AG04449 (cell line): ENCODE data around the gene RSF1.
"Not testable (repeated sequence)": the region's sequence is repeated elsewhere in the genome, so short reads cannot be mapped to it uniquely, and the experiment has no call there.

Experiments used
- CTCF ChIA-PET: fragments of 350-600 bp; formaldehyde crosslinking; extraction: SDS; loops from one replicate; lab custom pipeline; 2021; ENCODE audit warnings: antibody characterized with exemption; lab: Yijun Ruan, JAX
- POLR2A ChIA-PET: fragments of 400-600, 350-600 bp; formaldehyde crosslinking; extraction: SDS; loops from one replicate; lab custom pipeline; 2020; ENCODE audit warnings: antibody characterized with exemption, inconsistent platforms; lab: Yijun Ruan, JAX
- DNase-seq: peaks from one replicate; pipeline ENCODE4 v3.0.0-alpha.2; 2010; ENCODE audit warnings: low read depth, low spot score
- H3K4me3 ChIP-seq: 2 replicates; pipeline ENCODE4 v1.5.1; 2011; ENCODE audit warnings: low read depth, mild to moderate bottlenecking, control low read depth, low read length
- CTCF ChIP-seq: IDR thresholded peaks from one replicate; pipeline ENCODE4 v1.5.1; 2011; ENCODE audit warnings: mild to moderate bottlenecking, moderate library complexity, low read length, control low read depth, inconsistent platforms; ENCODE audit not compliant: insufficient read depth; ENCODE audit errors: missing control alignments

The RSF1 gene

DNA sequence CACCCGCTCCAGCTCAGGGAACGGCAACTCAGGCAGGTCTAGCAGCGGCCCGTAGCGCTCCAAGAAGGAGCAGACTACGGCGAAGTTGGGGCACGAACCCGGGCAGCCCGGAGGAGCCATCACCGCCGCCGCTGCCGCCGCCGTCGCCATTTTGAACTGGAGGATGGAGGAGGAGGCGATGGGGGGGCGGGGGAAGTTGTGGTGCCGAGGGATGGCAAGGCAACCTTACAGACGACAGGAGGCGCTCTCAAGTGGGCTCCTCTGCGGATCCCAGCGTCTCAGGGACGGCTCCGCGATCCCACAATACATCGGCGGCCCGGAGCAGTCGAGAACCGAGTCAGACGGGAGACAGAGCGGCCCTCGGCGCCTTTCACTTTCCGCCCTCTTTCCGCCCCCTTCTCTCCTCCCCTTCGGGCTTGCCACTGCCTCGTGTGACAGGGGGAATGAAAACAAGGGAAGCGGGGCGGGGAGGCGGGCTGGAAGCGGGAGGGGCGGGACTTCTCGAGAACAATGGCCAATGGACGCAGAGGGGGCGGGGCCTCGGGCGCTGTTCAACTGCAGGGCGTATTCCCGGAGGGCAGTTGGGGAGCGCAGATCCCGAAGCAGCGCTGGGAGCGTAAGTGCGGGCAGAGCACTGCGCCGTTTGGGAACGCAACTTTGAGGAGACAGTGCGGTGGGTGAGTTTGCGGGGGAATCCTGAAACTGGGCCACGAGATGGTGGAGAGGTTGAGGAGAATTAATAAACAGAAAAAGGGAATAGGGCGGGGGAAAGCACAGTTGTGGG lies at the start of gene RSF1, which contains the start of gene AAMDC:
RSF1 (minus strand) TSS at position 158 of the 784 bp plus-strand sequence; CDS start at position 150, 8 bp downstream.
AAMDC (plus strand) TSS at position 580 of the 784 bp plus-strand sequence. CDS start 21,353 bp downstream, outside the sequence.
- ChIA-PET CTCF (interaction anchor here (0.7 to 1.9 kb wide), 12 partner anchors 9 to 744 kb away, joined by 3 to 12 read pairs (median 4); no protein-coding TSS in a partner anchor), POLR2A (interaction anchor here (0.5 to 0.9 kb wide), 2 partner anchors 14 to 174 kb away, joined by 3 to 5 read pairs; no protein-coding TSS in a partner anchor)
- peak within 1 kb of the TSS; percentile 89 for H3K4me3 ChIP-seq
- TF ChIP-seq CTCF = peak; percentile 90
- peak; percentile 93 for DNase-seq

- ChIA-PET POLR2A (no interaction called here), CTCF (no interaction called here)
- H3K4me3 ChIP-seq = no peak overlapping the region
- no peak for TF ChIP-seq CTCF
- DNase-seq = no peak
These were observed 48.2 kb upstream of the RSF1 start for GRCh38 chr11:77868744-77869143.

GRCh38 chr11:77866336-77866735 lies 45.8 kb upstream of the RSF1 start:
- no peak overlapping the region for H3K4me3 ChIP-seq
- CTCF ChIA-PET = interaction anchor here (0.8 to 1.4 kb wide), 3 partner anchors 9 to 18 kb away, joined by 3 to 4 read pairs (median 3); no protein-coding TSS in a partner anchor
- DNase-seq = no peak
- POLR2A ChIA-PET = no interaction called here
- TF ChIP-seq CTCF = no peak

DNA sequence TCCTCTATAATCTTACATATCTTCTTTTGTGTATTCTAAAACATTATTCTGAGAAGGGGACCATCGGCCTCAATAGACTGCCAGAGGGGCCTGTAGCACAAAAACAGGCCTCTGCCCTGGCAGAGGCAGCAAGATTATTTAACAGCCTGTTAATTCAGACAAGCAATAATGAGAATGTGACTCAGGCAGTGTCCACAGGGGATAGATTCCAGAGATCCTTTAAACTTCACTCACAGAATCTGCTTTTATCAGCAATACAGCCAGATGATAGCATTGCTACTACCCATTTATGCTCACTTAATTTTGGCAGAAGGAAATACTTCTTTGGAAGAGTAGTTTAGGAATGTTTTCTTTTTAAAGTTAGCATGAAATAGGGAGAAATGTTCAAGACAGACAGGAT lies 45.3 kb upstream of the RSF1 start:
- ChIA-PET CTCF (interaction anchor here (0.8 to 0.9 kb wide), 2 partner anchors 9 to 17 kb away, joined by 3 to 4 read pairs; no protein-coding TSS in a partner anchor), POLR2A (interaction anchor here (0.5 kb wide), 1 partner anchor 16 kb away, joined by 3 read pairs; no protein-coding TSS in a partner anchor)
- H3K4me3 ChIP-seq = no peak overlapping the region
- no peak for DNase-seq
- TF ChIP-seq CTCF = no peak

DNA sequence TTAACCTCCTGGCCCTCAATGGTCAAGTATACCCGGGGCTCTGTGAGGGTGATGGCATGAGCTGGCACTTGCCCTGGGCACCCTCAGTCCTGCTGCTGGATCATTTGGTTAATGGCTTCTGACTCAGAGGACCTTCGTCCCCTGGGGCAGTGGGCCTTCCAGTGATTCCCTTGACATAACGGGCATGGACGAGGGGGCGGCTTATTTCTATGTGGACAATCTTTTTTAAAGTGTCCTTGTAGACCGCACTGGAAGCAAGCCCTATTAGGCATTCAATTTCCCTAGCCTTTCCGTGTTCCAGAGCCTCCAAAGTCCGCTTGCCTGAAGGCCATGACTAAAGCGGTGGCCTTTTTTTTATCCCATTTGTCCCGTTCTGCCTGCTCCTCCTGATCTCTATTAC lies 40.9 kb upstream of the RSF1 start:
- CTCF ChIA-PET, DNase-seq, H3K4me3 ChIP-seq, POLR2A ChIA-PET: not testable (repeated sequence)

- POLR2A ChIA-PET, DNase-seq, H3K4me3 ChIP-seq, CTCF ChIA-PET: not testable (repeated sequence)
These were observed 37.5 kb upstream of the RSF1 start for GRCh38 chr11:77857906-77858457.

GRCh38 chr11:77854838-77855237 lies 34.3 kb upstream of the RSF1 start:
- CTCF ChIA-PET = no interaction called here
- POLR2A ChIA-PET = no interaction called here
- DNase-seq = no peak
- no peak for TF ChIP-seq CTCF
- H3K4me3 ChIP-seq = no peak overlapping the region
